HEK293 (cell line): ENCODE measurements around the gene TMEM255B.

Source experiments
- CTCF ChIA-PET: fragments of 350-600 bp; formaldehyde crosslinking; extraction: SDS; loops from one replicate; lab custom pipeline; 2021; ENCODE audit warnings: antibody characterized with exemption; lab: Yijun Ruan, JAX
- POLR2A ChIA-PET: fragments of 300-600 bp; formaldehyde crosslinking; extraction: SDS; loops from one replicate; lab custom pipeline; 2020; ENCODE audit warnings: antibody characterized with exemption, inconsistent platforms; lab: Yijun Ruan, JAX
- H3K27ac ChIP-seq: fragments of 200-500 bp; sonication (Bioruptor generic); 2 replicates; pipeline ENCODE4 v1.5.1; 2014; ENCODE audit warnings: low read depth, low read length, control low read depth, inconsistent platforms; ENCODE audit errors: extremely low read depth
- H3K36me3 ChIP-seq, 2 experiments: fragments of 200-500 bp in 1 of 2; sonication (Bioruptor generic) in 1 of 2; 1 replicate in 1 of 2; 2 replicates in 1 of 2; pipeline ENCODE4 v1.5.1; 2014 to 2017; ENCODE audit warnings: inconsistent platforms in 2 of 2, low read length in 2 of 2; ENCODE audit not compliant: control insufficient read depth in 2 of 2, insufficient read depth in 1 of 2
- H3K4me1 ChIP-seq: fragments of 200-500 bp; sonication (Bioruptor generic); 2 replicates; pipeline ENCODE4 v1.5.1; 2014; ENCODE audit warnings: mild to moderate bottlenecking, low read length, inconsistent platforms; ENCODE audit not compliant: control insufficient read depth, insufficient read depth
- H3K4me3 ChIP-seq: 2 replicates; pipeline ENCODE4 v1.5.1; 2011; ENCODE audit warnings: low read depth, mild to moderate bottlenecking, control low read depth, low read length, moderate library complexity
- H3K9me3 ChIP-seq: fragments of 200-500 bp; sonication (Bioruptor generic); 2 replicates; pipeline ENCODE4 v1.5.1; 2014; ENCODE audit warnings: low read depth, low read length, inconsistent platforms; ENCODE audit not compliant: control insufficient read depth, insufficient read depth
- GLIS2 ChIP-seq: fragments of 450-650 bp; formaldehyde crosslinking; IDR thresholded peaks from 2 replicates; pipeline ENCODE4 v1.5.1; 2016; ENCODE audit warnings: missing biosample characterization, missing genetic modification characterization
- MYNN ChIP-seq: fragments of 450-650 bp; formaldehyde crosslinking; IDR thresholded peaks from 2 replicates; pipeline ENCODE4 v1.5.1; 2016; ENCODE audit warnings: missing biosample characterization, missing genetic modification characterization, borderline replicate concordance
- SALL2 ChIP-seq: fragments of 450-650 bp; formaldehyde crosslinking; IDR thresholded peaks from 2 replicates; pipeline ENCODE4 v1.5.0; 2017; ENCODE audit warnings: missing biosample characterization, mild to moderate bottlenecking, missing genetic modification characterization, borderline replicate concordance
- ZBTB8A ChIP-seq: fragments of 450-650 bp; formaldehyde crosslinking; IDR thresholded peaks from 2 replicates; pipeline ENCODE4 v1.5.1; 2016; ENCODE audit warnings: missing biosample characterization, missing genetic modification characterization
- ZIC2 ChIP-seq: fragments of 450-650 bp; formaldehyde crosslinking; IDR thresholded peaks from 2 replicates; pipeline ENCODE4 v1.5.1; 2016; ENCODE audit warnings: missing biosample characterization, missing genetic modification characterization
- ZNF140 ChIP-seq: fragments of 450-650 bp; formaldehyde crosslinking; IDR thresholded peaks from 2 replicates; pipeline ENCODE4 v1.5.1; 2016; ENCODE audit warnings: missing biosample characterization, missing genetic modification characterization
- ZNF146 ChIP-seq: fragments of 450-650 bp; formaldehyde crosslinking; IDR thresholded peaks from 2 replicates; pipeline ENCODE4 v1.5.1; 2016; ENCODE audit warnings: missing biosample characterization, missing genetic modification characterization
- ZNF2 ChIP-seq: fragments of 450-650 bp; formaldehyde crosslinking; IDR thresholded peaks from 2 replicates; pipeline ENCODE4 v1.5.1; 2016; ENCODE audit warnings: missing biosample characterization, missing genetic modification characterization
- ZNF292 ChIP-seq: fragments of 450-650 bp; formaldehyde crosslinking; IDR thresholded peaks from 2 replicates; pipeline ENCODE4 v1.5.1; 2016; ENCODE audit warnings: low read depth, missing biosample characterization, missing genetic modification characterization, borderline replicate concordance
- ZNF335 ChIP-seq: fragments of 450-650 bp; formaldehyde crosslinking; conservative IDR thresholded peaks from 2 replicates; pipeline ENCODE4 v1.5.1; 2016; ENCODE audit warnings: missing biosample characterization, missing genetic modification characterization
- ZNF394 ChIP-seq: fragments of 450-650 bp; formaldehyde crosslinking; IDR thresholded peaks from 2 replicates; pipeline ENCODE4 v1.5.1; 2016; ENCODE audit warnings: missing biosample characterization, missing genetic modification characterization, mild to moderate bottlenecking, moderate library complexity, borderline replicate concordance
- ZNF473 ChIP-seq: fragments of 450-650 bp; formaldehyde crosslinking; IDR thresholded peaks from 2 replicates; pipeline ENCODE4 v1.5.1; 2017; ENCODE audit warnings: missing biosample characterization, missing genetic modification characterization
- ZNF677 ChIP-seq: fragments of 450-650 bp; IDR thresholded peaks from 2 replicates; pipeline ENCODE4 v1.5.0; 2018; ENCODE audit warnings: missing biosample characterization, mild to moderate bottlenecking, missing genetic modification characterization, moderate library complexity
- ZNF747 ChIP-seq: fragments of 450-650 bp; formaldehyde crosslinking; IDR thresholded peaks from 2 replicates; pipeline ENCODE4 v1.5.1; 2016; ENCODE audit warnings: missing biosample characterization, missing genetic modification characterization
- ZNF76 ChIP-seq: fragments of 450-650 bp; formaldehyde crosslinking; IDR thresholded peaks from 2 replicates; pipeline ENCODE4; 2016; ENCODE audit warnings: low read depth, missing biosample characterization, missing genetic modification characterization, borderline replicate concordance
- ZNF837 ChIP-seq: fragments of 450-650 bp; formaldehyde crosslinking; IDR thresholded peaks from 2 replicates; pipeline ENCODE4 v1.5.1; 2016; ENCODE audit warnings: missing biosample characterization, missing genetic modification characterization
- ZSCAN23 ChIP-seq: fragments of 450-650 bp; formaldehyde crosslinking; IDR thresholded peaks from 2 replicates; pipeline ENCODE4 v1.5.1; 2016; ENCODE audit warnings: missing biosample characterization, missing genetic modification characterization
- TF ChIP-seq, protein P1 (sequence below): fragments of 450-650 bp; formaldehyde crosslinking; IDR thresholded peaks from 2 replicates; pipeline ENCODE4 v1.5.1; 2016; ENCODE audit warnings: missing biosample characterization, missing genetic modification characterization
- TF ChIP-seq, protein P2 (sequence below): fragments of 450-650 bp; formaldehyde crosslinking; IDR thresholded peaks from 2 replicates; pipeline ENCODE4 v1.5.0; 2017; ENCODE audit warnings: missing biosample characterization, missing genetic modification characterization, borderline replicate concordance
- TF ChIP-seq, protein P3 (sequence below): sonication (generic); formaldehyde crosslinking; IDR thresholded peaks from 2 replicates; pipeline ENCODE4 v1.8.1; 2022; ENCODE audit warnings: mild to moderate bottlenecking, moderate library complexity, missing genetic modification reagents
- TF ChIP-seq, protein P4 (sequence below): fragments of 450-650 bp; formaldehyde crosslinking; IDR thresholded peaks from 2 replicates; pipeline ENCODE4 v1.5.1; 2017; ENCODE audit warnings: missing biosample characterization, mild to moderate bottlenecking, missing genetic modification characterization, moderate library complexity
- TF ChIP-seq, protein P5 (sequence below): fragments of 450-650 bp; formaldehyde crosslinking; IDR thresholded peaks from 2 replicates; pipeline ENCODE4 v1.5.1; 2017; ENCODE audit warnings: missing biosample characterization, missing genetic modification characterization

TMEM255B gene

DNA sequence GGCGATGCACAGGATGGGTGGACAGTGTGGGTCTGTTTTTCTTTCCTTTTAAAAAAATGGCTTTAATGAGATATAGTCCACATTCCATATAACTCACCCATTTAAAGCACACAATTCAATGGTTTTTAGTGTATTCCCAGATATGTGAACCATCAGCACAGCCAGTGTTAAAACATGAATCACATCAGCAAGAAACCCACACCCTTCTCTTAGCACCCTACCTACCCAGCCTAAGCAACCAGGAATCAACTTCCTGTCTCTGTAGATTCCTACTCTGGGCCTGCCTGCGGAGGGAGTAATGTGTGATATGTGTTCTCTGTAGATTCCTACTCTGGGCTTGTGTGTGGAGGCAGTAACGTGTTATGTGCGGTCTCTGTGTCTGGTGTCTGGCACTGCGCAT, 11.9 kb downstream of the TMEM255B start (continued):
- TF ChIP-seq ZNF76 (tag by site-specific recombination) (no peak), ZNF394 (no peak)
- TF ChIP-seq, protein P1, sequence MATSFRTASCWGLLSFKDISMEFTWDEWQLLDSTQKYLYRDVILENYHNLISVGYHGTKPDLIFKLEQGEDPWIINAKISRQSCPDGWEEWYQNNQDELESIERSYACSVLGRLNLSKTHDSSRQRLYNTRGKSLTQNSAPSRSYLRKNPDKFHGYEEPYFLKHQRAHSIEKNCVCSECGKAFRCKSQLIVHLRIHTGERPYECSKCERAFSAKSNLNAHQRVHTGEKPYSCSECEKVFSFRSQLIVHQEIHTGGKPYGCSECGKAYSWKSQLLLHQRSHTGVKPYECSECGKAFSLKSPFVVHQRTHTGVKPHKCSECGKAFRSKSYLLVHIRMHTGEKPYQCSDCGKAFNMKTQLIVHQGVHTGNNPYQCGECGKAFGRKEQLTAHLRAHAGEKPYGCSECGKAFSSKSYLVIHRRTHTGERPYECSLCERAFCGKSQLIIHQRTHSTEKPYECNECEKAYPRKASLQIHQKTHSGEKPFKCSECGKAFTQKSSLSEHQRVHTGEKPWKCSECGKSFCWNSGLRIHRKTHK = no peak
- TF ChIP-seq, protein P2, sequence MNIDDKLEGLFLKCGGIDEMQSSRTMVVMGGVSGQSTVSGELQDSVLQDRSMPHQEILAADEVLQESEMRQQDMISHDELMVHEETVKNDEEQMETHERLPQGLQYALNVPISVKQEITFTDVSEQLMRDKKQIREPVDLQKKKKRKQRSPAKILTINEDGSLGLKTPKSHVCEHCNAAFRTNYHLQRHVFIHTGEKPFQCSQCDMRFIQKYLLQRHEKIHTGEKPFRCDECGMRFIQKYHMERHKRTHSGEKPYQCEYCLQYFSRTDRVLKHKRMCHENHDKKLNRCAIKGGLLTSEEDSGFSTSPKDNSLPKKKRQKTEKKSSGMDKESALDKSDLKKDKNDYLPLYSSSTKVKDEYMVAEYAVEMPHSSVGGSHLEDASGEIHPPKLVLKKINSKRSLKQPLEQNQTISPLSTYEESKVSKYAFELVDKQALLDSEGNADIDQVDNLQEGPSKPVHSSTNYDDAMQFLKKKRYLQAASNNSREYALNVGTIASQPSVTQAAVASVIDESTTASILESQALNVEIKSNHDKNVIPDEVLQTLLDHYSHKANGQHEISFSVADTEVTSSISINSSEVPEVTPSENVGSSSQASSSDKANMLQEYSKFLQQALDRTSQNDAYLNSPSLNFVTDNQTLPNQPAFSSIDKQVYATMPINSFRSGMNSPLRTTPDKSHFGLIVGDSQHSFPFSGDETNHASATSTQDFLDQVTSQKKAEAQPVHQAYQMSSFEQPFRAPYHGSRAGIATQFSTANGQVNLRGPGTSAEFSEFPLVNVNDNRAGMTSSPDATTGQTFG (tag by site-specific recombination) = no peak

DNA sequence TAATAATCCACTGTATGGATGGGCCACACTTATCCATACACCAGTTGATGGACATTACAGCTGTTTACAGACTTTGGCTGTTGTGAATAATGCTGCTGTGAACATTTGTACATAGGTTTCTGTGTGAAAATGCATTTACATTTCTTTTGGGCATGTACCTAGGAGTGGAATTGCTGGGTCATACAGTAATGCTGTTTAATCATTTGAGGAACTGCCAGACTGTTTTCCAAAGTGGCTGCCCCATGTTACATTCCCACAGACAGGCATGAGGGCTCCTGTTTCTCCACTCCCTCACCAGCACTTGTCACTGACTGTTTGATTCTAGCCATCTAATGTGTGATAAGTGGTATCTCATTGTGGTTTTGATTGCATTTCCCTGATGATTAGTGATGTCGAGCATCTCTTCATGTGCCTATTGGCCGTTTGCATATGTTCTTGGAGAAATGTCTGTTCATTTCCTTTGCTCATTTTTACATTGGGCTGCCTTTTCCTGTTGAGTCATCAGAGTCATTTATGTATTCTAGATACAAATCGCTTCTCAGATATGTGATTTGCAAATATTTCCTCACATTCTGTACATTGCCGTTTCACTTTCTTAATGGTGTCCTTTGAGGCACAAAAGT, 12.8 kb downstream of the TMEM255B start:
- no peak overlapping the region for H3K4me3 ChIP-seq
- no peaks in the 10 kb centered on the region for H3K36me3 ChIP-seq
- TF ChIP-seq ZNF140 = peak; percentile 96
- TF ChIP-seq, protein P3, sequence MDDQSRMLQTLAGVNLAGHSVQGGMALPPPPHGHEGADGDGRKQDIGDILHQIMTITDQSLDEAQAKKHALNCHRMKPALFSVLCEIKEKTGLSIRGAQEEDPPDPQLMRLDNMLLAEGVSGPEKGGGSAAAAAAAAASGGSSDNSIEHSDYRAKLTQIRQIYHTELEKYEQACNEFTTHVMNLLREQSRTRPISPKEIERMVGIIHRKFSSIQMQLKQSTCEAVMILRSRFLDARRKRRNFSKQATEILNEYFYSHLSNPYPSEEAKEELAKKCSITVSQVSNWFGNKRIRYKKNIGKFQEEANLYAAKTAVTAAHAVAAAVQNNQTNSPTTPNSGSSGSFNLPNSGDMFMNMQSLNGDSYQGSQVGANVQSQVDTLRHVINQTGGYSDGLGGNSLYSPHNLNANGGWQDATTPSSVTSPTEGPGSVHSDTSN (CRISPR knock-in tag) = no peak
- POLR2A ChIA-PET = no interaction called here
- H3K9me3 ChIP-seq = no peaks in the 10 kb centered on the region
- H3K27ac ChIP-seq = no peak overlapping the region
- no peaks in the 10 kb centered on the region for H3K4me1 ChIP-seq
- CTCF ChIA-PET = interaction anchor here (0.6 kb wide), 1 partner anchor 407 kb away, joined by 3 read pairs; the partner anchor contains the start of gene CFAP97D2

DNA sequence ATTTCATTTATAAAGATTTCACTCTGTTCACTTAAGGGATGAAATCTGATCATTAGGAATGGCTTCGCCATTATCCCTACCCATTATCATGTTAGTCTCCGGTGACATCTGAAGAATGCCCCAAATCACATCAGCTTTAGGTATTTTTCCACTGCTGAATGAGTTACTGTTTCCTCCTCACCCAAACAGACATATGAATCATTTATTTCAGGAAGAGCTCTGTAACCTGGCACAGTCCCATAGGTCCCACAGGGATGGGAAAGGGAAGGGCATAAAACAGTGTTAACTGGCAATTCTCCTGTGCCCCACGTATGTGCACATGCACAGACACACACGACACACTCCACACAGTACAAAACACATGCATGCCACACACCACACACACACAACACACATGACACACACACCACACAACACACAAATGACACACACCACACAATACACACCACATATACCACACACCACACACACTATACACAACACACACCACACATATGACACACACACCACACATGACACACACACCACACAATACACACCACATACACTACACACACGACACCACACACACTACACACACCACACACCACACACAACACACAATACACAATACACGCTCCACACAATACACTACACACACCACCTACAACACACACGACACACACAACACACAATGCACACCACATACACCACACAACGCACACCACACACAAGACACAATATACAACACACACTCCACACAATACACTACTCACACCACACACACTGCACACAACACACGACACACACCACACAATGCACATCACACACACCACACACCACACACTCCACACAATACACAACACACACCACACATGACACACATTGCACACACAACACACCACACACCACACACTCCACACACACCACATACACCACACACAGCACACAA, 15.4 kb downstream of the TMEM255B start:
- H3K27ac ChIP-seq = no peak overlapping the region
- H3K4me1 ChIP-seq = no peaks in the 10 kb centered on the region
- H3K4me3 ChIP-seq = no peak overlapping the region
- H3K9me3 ChIP-seq = no peaks in the 10 kb centered on the region
- no peaks in the 10 kb centered on the region for H3K36me3 ChIP-seq
- ChIA-PET CTCF (no interaction called here), POLR2A (interaction anchor here (0.6 kb wide), 1 partner anchor 1056 kb away, joined by 4 read pairs; no protein-coding TSS in a partner anchor)
- no peak for TF ChIP-seq GLIS2
- no peak for TF ChIP-seq ZBTB8A (tag by site-specific recombination)
- TF ChIP-seq ZNF2 (tag by site-specific recombination) = 0 out of 2 replicates have a peak, but pooled peaks have one; percentile 18
- TF ChIP-seq ZSCAN23 (tag by site-specific recombination) = no peak; the same call in 1 of the 2 replicates
- TF ChIP-seq ZIC2 (tag by site-specific recombination) = no peak
- TF ChIP-seq ZNF146 (tag by site-specific recombination) = no peak
- TF ChIP-seq ZNF473 (tag by site-specific recombination) = peak; percentile 69
- TF ChIP-seq MYNN (tag by site-specific recombination) = peak; percentile 10; the same call in 1 of the 2 replicates
- TF ChIP-seq, protein P4, sequence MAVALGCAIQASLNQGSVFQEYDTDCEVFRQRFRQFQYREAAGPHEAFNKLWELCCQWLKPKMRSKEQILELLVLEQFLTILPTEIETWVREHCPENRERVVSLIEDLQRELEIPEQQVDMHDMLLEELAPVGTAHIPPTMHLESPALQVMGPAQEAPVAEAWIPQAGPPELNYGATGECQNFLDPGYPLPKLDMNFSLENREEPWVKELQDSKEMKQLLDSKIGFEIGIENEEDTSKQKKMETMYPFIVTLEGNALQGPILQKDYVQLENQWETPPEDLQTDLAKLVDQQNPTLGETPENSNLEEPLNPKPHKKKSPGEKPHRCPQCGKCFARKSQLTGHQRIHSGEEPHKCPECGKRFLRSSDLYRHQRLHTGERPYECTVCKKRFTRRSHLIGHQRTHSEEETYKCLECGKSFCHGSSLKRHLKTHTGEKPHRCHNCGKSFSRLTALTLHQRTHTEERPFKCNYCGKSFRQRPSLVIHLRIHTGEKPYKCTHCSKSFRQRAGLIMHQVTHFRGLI = no peak
- no peak for TF ChIP-seq ZNF837
- TF ChIP-seq ZNF292 = no peak
- no peak for TF ChIP-seq ZNF677 (tag by site-specific recombination)
- TF ChIP-seq ZNF335 = no peak
- no peak for TF ChIP-seq ZNF747 (tag by site-specific recombination)
- peak; percentile 45; the same call in 1 of the 2 replicates for TF ChIP-seq SALL2 (tag by site-specific recombination)
- TF ChIP-seq, protein P5, sequence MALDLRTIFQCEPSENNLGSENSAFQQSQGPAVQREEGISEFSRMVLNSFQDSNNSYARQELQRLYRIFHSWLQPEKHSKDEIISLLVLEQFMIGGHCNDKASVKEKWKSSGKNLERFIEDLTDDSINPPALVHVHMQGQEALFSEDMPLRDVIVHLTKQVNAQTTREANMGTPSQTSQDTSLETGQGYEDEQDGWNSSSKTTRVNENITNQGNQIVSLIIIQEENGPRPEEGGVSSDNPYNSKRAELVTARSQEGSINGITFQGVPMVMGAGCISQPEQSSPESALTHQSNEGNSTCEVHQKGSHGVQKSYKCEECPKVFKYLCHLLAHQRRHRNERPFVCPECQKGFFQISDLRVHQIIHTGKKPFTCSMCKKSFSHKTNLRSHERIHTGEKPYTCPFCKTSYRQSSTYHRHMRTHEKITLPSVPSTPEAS (tag by site-specific recombination) = no peak
